Activated CD8-positive, alpha-beta T cell treated with anti-CD3 and anti-CD28 coated beads for 36 hours (primary cell): Measurements from ENCODE around the gene UBE2E1. TPM values are rescaled to one million over a fixed set of nuclear protein-coding genes. Genes with fewer than 3 reads are reported as not detected.

Source experiments
- ATAC-seq: fragments of 200-7000 bp; cut with Tn5 transposase; one replicate; pipeline ENCODE4 v1.10.0; 2021; ENCODE audit warnings: mild to moderate bottlenecking, moderate library complexity
- CTCF ChIA-PET: fragments of 350-600 bp; sonication (Branson Sonifier 250); formaldehyde crosslinking; loops from one replicate; lab custom pipeline; 2021; ENCODE audit warnings: antibody characterized with exemption; lab: Charles Lee
- POLR2A ChIA-PET: fragments of 350-600 bp; sonication (Branson Sonifier 250); formaldehyde crosslinking; loops from one replicate; lab custom pipeline; 2021; ENCODE audit warnings: antibody characterized with exemption; lab: Charles Lee
- DNase-seq: peaks from one replicate; pipeline ENCODE4 v3.0.0-alpha.2; 2020
- H3K27ac Mint-ChIP-seq: one replicate; pipeline ENCODE4 v1.8.0; 2021; ENCODE audit warnings: mild to moderate bottlenecking, mixed read lengths
- H3K27me3 Mint-ChIP-seq: one replicate; pipeline ENCODE4 v1.8.0; 2021; ENCODE audit warnings: mixed read lengths
- H3K36me3 Mint-ChIP-seq: one replicate; pipeline ENCODE4 v1.8.0; 2021; ENCODE audit warnings: low read depth, mixed read lengths
- H3K4me1 Mint-ChIP-seq: one replicate; pipeline ENCODE4 v1.8.0; 2021; ENCODE audit warnings: low read depth, mixed read lengths
- H3K4me3 Mint-ChIP-seq: one replicate; pipeline ENCODE4 v1.8.0; 2021; ENCODE audit warnings: mild to moderate bottlenecking, moderate library complexity, mixed read lengths
- H3K9me3 Mint-ChIP-seq: one replicate; pipeline ENCODE4 v1.8.0; 2021; ENCODE audit warnings: mixed read lengths
- CTCF ChIP-seq: fragments of 200-600 bp; IDR thresholded peaks from one replicate; pipeline ENCODE4 v1.8.0; 2022; ENCODE audit warnings: antibody characterized with exemption, mild to moderate bottlenecking
- intact Hi-C: fragments of 100-400 bp; cut with micrococcal nuclease; formaldehyde crosslinking; loops from one replicate; pipeline ENCODE4 v1.10.0; 2022
- total RNA-seq, 2 experiments: library from RNA; stranded (reverse); gene quantifications; one replicate each; pipeline ENCODE4 v1.2.3, GENCODE V29; 2021

UBE2E1 gene
- total RNA-seq, 2 experiments from 2014 or later, result 79.0 to 80.3 TPM

GRCh38 chr3:23798876-23799275 lies 6.9 kb upstream of the UBE2E1 start:
- CTCF ChIA-PET, result no interaction called here
- no peak overlapping the region for H3K4me3 Mint-ChIP-seq
- ATAC-seq (no peak), DNase-seq (no peak)
- no peaks in the 10 kb centered on the region for H3K36me3 Mint-ChIP-seq
- intact Hi-C loops, result no loop called here
- POLR2A ChIA-PET, result no interaction called here
- H3K9me3 Mint-ChIP-seq, result no peaks in the 10 kb centered on the region
- H3K4me1 Mint-ChIP-seq, result peaks cover 12% of the 10 kb centered on the region
- H3K27me3 Mint-ChIP-seq, result peaks cover under 1% of the 10 kb centered on the region
- no peak overlapping the region for H3K27ac Mint-ChIP-seq
- TF ChIP-seq CTCF, result no peak

- Mint-ChIP-seq H3K4me3 (no peak overlapping the region), H3K36me3 (no peaks in the 10 kb centered on the region), H3K27ac (no peak overlapping the region), H3K9me3 (no peaks in the 10 kb centered on the region), H3K4me1 (peaks cover 21% of the 10 kb centered on the region), H3K27me3 (peaks cover 8% of the 10 kb centered on the region)
- ChIA-PET POLR2A (no interaction called here), CTCF (interaction anchor here (0.5 kb wide), 1 partner anchor 76 kb away, joined by 3 read pairs; no protein-coding TSS in a partner anchor)
- DNase-seq (no peak), ATAC-seq (no peak)
- intact Hi-C loops, result loop anchor here (10.0 kb wide), 2 partner anchors 114 to 356 kb away; partner anchors contain the start of genes NKIRAS1 and RPL15
- TF ChIP-seq CTCF, result no peak
Observed at GRCh38 chr3:23800731-23801130, 5.0 kb upstream of the UBE2E1 start.

- no peak overlapping the region for H3K27ac Mint-ChIP-seq
Observed at GRCh38 chr3:23804441-23805209, 1.1 kb upstream of the UBE2E1 start.

GRCh38 chr3:23805210-23805632 lies 534 bp upstream of the UBE2E1 start:
- peak overlapping the region; percentile 88 for H3K27ac Mint-ChIP-seq
- CTCF ChIA-PET, result no interaction called here
- intact Hi-C loops, result loop anchor here (10.0 kb wide), 2 partner anchors 110 to 360 kb away; partner anchors contain the start of genes NKIRAS1 and RPL15

More at GRCh38 chr3:23804441-23805209, 1.1 kb upstream of the UBE2E1 start:
- no peak for DNase-seq
- POLR2A ChIA-PET, result no interaction called here
- Mint-ChIP-seq H3K27me3 (peaks cover 8% of the 10 kb centered on the region), H3K36me3 (peaks cover 18% of the 10 kb centered on the region), H3K9me3 (no peaks in the 10 kb centered on the region), H3K4me1 (peaks cover 36% of the 10 kb centered on the region), H3K4me3 (peak overlapping the region; percentile 83)
- CTCF ChIA-PET, result no interaction called here
- ATAC-seq, result no peak
- intact Hi-C loops, result loop anchor here (10.0 kb wide), 2 partner anchors 110 to 360 kb away; partner anchors contain the start of genes NKIRAS1 and RPL15
- no peak for TF ChIP-seq CTCF

More at GRCh38 chr3:23805210-23805632, 534 bp upstream of the UBE2E1 start:
- Mint-ChIP-seq H3K9me3 (no peaks in the 10 kb centered on the region), H3K4me1 (peaks cover 42% of the 10 kb centered on the region), H3K27me3 (peaks cover 8% of the 10 kb centered on the region), H3K36me3 (peaks cover 23% of the 10 kb centered on the region), H3K4me3 (peak overlapping the region; percentile 83)
- DNase-seq (no peak), ATAC-seq (no peak)
- POLR2A ChIA-PET, result no interaction called here
- no peak for TF ChIP-seq CTCF
